Stimulated activated CD4-positive, alpha-beta T cell treated with anti-CD3 and anti-CD28 coated beads, Interleukin-4, amount 100 ng/mL, for 48 hours (primary cell): Measurements from ENCODE around the gene FLRT1.
A peak's percentile ranks its signal among the peaks of the same experiment; 100 is the strongest.

Experiments
- DNase-seq, 2 donors: peaks; one replicate each; pipeline ENCODE4 v3.0.0-alpha.2; 2020; ENCODE audit warnings: low read depth in 2 of 2

Gene FLRT1

DNA sequence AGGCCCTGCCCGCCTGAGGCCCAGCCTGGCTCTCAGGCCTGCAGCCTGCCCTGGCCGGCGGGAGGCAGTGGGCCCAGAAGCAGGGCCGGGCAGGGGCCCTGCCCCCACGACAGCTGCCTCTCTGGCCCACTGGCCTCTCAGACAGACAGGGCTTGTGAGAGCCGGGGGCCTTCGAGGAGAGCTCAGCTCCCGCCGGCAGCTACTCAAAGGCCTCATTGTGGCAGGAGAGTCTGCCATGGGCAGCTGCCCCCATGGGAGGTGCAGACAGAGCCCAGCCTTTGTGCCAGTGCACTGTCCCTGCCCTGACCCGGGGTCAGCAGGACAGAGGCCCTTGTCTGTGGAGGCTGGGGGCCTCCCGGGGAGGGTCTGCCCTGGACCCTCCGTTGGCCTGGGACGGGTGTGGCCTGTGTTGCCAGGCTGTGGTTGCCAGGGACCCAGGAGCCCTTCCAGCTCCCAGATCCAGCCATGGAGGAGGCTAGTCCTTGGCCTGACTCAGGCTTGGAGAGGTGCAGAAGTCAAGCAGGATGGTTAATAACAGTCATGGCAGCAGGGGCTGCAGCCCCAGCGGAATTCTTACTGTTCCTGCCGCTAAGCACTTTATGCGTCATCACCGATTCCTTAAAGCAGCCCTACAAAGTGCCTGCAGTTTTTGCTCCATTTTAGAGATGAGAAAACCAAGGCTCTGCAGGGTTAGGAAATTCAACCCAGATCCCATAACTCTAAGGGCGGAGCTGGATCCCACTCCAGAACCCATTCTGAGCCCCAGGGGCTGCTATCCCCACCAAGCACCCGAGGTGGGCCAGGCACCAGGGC lies 12.5 kb downstream of the FLRT1 start:
- no peak for DNase-seq

DNA sequence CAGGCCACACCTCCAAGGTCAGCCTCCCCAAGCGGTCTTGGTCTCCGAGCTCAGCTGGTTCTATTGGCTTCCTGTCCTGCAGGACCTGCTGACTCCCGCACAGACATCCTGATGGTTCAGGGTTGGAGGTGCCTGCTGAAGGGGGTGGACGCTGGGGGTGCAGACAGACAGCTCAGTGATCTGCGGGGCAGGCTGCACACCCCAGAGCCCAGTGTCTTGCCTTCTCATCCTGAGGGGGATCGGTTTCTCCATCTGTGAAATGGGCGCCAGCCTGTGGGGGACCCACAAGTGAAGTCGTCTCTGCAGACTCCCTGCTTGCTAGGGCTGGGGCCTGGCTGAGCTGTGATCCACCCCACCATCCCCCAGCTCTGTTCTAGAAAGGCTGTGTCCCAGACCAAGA lies 13.8 kb downstream of the FLRT1 start:
- no peak for DNase-seq

DNA sequence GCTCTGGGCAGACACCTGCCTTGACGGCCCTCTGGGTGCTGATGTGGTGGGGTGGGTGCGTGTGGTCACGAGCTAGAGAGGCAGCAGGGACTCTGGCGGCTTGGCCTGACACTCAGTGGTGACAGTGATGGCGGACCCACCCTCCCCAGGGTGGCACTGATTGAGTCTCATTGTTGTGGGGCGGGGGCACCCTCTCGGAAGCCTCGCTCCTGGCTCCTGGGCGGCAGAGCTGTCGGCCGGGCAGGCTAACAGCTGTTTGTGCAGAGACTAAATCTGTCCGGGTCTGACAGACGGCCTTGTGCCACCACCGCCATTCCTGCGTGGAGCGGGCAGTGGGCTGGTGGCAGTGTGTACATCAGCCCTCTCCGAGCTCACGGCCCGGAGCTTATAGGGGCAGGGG lies 15.6 kb downstream of the FLRT1 start:
- no peak for DNase-seq

DNA sequence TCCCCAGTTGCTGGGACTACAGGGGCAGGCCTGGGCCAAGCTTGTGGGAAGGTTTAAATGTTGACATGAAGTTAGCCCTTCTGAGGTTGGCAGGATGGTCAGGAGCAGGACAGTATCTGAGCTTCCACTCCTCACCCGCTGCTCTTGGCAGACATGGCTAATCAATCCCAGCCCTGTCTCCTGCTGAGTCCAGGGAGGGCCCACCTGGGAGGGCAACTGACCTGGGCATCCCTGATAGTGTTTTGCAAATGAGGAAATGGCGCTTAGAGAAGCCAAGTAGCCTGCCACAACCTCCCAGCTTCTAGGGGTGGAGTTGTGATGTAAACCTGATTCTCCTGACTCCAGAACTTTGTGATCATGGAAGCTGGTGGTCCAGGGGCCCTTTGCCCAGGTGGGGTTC lies 16.7 kb downstream of the FLRT1 start:
- no peak for DNase-seq

DNA sequence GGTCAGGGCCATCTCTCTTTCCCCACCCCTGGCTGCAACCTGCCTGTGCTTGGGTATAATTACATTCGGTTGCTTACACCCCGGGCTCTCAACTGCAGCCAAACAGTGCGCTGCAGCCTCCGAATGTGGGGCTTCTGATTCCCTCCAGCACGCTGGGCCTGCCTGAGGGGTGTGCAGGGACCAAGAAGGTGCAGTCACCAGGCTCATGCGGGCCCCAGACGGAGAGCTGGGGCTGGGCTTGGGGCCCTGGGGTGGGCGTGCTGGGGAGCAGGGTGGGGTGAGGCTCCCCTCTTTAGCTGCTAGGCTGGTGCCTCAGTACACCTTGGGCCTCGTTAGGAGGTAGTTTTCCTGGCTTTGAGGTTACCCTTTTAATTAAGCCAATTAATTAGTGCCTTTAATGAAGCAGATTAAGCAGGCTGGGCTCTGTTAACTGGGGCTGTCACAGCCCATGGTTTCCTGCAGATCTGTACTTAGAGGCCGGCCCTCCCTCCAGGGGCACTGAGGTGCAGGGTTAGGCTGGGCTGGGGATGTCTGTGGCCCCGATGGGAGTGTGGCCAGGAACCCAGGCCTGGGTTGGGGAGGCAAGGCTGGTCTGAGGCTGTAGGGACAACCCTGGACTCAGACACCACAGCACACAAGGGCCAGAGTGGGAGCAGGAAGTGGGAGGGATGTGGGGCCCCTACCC lies 17.3 kb downstream of the FLRT1 start:
- no peak for DNase-seq

DNA sequence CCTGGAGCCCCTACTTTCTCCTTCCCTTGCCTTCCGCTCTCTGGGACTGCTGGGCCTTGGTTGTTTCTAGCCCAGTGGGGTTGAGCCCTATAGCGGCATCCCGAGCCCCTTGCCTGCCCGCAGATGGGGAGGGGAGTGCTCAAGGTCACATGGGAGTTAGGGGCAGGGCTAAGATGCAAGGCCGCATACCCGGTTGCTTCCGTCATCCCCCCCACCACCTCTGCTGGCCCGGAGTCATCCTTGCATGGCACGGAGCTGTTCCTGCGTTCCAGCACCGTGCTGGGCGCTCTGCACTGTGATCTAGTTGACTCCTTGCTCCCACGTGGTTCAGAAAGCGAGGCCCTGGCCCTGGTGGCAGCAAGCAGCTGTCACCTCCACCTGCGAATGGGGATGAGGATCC lies 18.0 kb downstream of the FLRT1 start:
- DNase-seq: no peak

DNA sequence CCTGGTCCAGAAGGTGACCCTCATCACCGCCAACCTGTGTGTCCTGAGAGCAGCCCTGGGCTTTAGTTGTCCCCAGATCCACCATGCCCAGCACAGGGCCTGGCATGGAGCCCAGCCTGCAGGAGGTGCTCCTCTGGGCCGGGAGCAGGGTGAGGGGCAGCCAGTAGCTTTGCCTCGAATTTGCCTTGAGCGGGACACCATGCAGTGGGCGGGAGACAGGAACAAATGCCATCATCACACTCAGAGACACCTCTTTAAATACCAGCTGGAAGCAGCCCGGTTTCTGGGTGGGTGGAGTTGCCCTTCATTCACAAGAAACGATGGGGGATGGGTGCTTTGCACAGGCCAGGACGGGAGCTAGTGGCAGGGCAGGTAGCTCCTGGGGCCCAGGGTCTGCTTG lies 19.3 kb downstream of the FLRT1 start:
- no peak for DNase-seq

DNA sequence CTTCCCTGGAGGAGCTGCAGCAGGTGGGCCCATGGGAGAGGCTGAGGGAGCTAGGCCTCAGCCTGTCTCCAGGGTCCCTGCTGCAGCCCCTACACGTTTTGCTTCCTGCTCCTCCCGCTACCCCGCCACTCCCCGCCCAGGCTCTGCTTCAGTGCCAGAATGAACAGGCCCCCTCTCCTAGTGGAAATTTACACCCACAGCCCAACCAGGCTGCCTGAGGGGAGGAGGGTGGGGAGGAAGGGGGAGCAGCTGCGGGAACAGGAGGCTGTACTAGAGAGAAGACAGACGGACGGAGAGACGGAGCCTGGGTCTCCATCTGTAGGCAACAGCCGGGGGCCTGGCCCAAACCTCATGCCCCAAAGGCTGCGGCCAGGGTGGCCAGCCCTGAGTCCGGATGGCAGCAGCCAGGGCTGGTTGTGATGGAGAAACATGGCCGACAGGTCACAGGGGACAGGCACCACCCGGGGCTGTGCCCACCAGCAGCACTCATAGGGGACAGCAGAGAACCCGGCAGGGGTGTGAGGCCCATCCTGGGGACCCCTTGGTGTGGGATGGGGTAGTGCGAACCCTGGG lies 20.6 kb downstream of the FLRT1 start:
- no peak for DNase-seq

DNA sequence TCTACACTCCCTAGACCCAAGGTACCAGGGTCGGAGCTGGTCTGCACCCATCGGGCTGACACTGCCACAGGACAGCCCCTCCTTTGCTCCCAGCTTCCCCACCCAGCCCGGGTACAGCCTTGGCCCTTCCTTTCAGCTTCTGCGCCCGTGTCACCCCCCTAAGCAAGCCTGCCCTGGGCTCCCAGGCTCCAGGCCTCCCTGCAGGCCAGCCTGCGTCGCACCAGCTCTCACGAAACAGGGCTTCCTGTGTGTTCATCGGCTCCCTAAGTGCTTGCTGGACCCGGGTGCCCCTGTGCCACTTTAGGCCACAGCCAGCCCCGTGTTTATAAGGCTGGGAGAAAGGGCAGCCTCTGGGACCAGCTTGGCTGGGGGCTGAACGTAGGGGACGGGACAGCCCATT lies 21.1 kb downstream of the FLRT1 start:
- no peak for DNase-seq

DNA sequence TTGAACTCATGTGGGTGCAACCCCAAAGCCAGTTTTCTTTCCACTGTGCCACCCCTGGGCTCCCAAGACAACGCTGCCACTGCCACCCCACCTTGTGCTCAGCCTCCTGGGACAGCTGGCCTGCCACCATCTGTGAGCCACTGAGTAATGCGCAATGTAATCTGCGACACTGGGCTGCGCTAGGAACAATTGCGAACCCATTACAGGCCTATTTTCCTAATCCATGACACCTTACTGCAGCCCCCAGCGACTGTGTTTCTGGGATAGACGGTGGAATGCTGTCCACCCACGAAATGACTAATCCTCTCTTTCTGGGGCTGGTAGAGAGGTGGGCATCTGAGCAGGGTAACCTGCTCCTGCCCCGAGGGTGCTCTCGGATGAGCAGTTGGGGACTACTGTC lies 22.2 kb downstream of the FLRT1 start:
- no peak for DNase-seq

DNA sequence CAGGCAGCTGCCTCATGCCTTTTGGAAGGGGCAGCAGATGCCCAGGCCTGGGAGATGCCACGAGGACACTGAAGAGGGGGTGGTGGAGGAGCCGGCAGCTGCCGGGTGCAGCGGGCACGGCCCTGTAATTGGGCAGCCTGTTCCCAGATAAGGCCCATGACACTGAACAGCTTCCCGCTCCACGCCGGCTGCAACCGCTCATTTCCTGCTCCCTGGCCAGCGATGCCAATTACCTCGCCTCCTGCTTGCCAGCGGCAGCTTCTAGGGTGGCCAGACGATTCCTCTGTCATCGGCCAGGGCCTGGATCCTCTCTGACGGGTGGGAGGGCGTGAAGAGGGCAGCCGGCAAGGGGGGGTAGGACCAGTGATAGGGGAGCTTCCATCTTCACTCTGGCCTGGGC lies 22.8 kb downstream of the FLRT1 start:
- DNase-seq: no peak

DNA sequence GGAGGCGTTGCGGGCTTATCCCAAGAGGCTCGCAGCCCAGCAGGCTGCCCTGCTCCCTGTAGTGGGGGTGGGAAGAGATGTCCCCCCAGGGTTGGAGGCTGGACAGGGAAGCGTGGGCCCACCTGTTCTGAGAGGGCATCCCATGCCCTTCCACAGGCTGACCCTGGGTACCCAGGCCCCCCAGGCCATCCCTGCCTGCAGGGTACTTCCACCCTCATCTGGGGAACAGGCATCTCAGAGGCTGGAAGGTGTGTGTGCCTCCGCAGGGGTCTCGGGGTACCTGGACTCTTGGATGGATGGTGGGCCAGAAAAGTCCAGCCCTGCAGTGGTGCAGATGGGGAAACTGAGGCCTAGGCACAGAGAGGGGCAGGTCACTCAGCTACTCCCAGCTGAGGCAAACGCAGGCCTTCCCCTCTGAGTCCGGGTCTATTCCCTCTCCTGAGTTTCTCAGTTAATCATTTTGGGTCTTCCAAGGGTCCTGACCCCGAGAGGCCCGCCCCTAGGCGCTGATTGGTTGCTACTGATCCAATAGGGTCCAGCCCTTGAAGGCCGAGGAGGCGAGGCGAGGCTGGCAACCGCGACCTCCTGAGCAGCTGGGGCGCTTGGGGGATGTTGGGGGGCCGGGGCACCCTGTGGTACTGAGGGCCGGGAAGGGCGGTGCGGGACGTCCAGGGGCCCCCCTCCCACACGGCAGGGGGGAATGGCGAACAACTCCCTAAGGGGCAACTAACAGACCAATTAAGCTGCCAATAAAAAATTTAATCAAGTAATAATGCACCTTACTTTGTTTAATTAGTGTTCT lies 23.8 kb downstream of the FLRT1 start:
- DNase-seq: no peak

DNA sequence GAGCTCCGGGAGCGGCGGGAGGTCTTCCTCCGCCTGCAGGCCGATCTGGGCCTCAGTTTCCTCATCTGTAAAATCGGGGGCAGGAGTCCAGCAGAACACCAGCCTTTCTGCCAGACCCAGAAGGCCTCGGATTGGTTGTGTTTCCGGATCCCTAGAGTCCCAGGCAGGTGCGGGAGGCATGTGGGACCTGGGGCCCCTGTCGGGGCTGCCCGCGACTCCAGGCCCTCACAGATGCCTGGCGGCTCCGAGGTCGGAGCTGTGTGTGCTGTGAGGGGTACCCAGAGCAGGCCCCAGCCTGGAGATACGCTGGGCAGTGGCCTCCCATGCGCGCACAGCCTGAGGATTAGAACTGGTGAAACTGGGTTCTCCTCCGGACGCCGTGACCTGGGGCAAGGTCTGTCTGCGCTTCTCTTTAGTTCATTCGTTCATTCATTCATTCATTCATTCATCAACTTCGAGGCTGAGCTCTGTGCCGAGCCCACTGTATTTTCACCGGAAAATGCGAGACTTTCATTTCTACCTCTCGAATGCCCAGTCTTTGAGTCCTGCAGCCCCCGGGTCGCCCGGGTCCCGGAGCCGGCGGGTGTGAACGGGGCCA lies 24.6 kb downstream of the FLRT1 start:
- no peak for DNase-seq

DNA sequence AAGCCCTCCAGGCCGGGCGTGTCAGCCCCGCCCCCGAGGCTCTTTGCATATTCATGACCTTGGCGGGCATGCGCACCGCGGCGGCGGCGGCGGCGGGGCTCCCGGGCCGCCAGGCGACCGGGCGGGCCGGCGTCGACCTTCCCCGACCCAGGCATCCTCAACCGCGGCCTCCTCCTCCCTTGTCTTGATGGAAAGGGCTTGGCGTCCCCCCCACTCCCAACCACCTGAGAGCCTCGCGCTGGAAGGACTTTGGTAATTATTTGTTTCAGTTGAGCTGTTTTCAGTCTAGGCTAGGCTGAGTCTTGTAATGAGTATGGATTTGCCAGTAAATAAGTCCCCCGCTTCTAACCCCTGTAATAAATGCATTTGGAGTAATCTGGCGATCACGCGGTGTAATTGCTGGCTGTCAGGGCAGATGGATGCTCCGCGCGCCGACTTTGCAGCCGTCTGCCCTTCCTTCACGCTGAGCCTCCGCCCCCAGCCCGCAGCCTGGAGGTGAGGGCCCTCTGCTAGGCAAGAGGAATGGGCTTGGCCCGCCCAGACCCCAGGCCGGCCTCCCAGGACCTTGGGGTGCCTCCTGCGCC lies 25.2 kb downstream of the FLRT1 start:
- peak; percentile 45 to 48 for DNase-seq

DNA sequence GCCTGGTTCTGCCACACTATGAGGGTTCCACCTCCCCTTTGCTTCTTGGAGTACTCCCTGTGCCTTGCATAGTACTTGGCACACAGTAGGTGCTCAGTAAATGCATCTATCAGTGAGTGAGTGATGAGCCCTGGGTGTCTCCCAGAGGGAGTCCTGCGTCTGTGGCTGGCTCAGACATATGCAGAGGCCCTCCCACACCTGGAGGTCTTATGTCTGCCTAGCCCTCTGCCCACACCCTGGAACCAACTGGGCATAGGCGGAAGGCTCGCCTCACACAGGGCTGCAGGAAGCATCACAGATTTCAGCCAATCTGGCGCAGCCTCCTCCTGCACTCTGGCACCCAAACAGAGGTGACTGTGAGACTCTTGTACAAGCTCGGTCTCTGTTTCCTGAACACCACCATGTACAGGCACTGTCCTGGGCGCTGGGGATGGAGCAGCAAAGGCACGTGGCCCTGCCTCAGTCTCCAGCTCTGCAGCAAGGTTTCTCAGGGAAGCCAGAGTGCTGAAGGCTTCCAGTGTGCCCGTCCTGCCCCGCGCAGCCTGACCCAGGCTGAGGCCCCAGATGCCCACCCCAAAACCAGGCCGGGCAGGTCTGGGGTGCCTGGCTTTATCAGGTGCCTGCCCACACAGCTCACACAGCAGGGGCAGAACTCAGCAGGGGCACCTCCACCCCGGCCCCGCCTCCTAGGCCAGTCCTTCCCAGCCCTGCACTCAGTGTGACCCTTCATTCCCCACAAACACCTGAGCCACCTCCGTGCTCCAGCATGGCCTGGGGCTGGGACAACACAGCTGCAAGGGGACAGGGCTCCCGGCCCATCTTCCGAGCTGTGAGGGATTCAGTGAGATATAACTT lies 26.7 kb downstream of the FLRT1 start:
- no peak for DNase-seq

DNA sequence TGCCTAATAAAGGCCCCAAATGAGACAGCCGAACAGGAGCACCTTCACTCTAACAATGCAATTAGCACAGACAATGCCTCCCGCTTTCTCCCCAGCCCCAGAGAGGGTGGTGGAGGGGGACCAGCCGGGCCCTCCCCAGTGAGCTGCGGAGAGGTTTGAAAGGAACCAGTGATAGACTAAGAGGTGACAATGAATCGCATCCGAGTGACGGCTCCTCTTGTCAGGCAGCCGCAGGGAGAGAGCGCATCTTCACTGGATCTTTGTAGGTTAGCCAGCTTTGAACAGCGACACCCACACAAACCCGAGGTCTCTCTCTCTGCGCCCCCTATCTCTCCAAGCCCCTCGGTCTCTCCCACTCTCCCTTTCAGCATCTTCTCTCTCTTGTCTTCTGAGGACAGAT lies 28.0 kb downstream of the FLRT1 start:
- no peak for DNase-seq

DNA sequence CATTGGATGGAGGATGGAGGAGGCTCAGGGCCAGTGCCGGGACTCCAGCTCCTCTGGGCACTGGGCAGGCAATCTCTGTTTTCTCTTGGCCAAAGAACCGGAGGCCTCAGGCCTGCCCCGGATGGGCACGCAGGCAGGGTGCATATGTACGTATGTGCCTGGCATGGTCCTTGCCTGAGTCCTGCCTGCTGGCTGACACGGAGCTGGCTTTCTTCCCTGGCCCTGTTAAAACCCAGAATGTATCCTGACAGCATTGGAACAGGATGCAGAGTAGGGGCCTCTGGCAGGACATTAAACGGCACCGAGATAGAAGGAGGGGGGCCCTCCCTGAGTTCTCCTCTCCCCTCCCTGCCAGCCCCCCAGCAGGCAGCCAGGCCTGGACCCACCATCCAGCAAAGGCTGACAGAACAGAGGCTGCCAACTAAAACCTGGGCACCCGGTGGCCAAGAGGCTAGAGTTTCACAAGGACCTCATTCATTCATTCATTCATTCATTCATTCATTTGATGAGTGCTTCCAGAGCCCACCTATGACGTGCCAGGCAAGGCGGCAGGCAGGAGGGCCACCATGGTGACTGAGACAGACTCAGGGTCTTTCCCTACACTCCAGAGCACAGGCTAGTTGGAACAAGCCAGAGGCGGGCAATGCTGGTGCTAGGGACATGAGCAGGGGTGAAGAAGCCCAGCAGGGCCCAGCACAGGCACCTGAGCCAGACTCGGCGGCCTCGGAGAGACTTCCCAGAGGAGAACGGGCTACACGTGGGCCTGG lies 28.8 kb downstream of the FLRT1 start:
- DNase-seq: no peak

DNA sequence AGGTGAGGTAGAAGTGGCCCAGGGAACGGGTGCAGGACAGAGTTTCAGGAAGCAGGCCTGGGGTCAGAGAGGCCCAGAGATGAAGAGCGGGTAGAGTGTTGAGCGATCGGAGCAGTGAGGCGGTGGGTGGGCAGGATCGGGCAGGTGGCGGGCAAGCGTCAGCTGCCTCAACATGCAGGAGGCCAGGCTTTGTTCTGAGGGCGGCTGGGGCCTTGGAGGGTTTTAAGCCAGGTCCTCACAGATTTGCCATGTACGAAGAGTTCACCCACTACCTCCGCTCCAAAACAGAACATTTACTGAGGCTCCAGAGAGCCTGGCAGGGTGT lies 29.4 kb downstream of the FLRT1 start:
- DNase-seq: no peak

DNA sequence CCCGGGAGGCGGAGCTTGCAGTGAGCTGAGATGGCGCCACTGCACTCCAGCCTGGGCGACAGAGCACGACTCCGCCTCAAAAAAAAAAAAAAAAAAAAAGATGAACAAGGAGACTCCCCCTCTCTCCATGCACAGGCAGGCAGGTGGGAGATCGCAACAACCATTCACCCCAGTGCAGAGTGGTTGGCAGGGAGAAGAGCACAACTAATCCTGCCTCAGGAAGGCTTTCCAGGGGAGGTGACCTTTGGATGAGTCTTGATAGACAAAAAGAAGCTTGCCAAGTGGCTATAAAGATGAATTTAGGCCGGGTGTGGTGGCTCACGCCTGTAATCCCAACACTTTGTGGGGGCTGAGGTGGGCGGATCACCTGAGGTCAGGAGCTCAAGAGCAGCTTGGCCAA lies 30.0 kb downstream of the FLRT1 start:
- DNase-seq: no peak
